A673 (cell line): Measurements from ENCODE around the gene TMEM14A. TPM values are rescaled to one million over a fixed set of nuclear protein-coding genes. Genes with fewer than 3 reads are reported as not detected.
A peak's percentile ranks its signal among the peaks of the same experiment; 100 is the strongest.
"Not testable (repeated sequence)": the region's sequence is repeated elsewhere in the genome, so short reads cannot be mapped to it uniquely, and the experiment has no call there.

Experiments used
- BruUV-seq: library from RNA; stranded (reverse); fragments of 400-500 nt; replicated peaks from 2 replicates; lab custom pipeline; 2021; lab: Mats Ljungman, UMichigan
- CTCF ChIA-PET: fragments of 300-600 bp; sonication (Branson Sonifier 250); formaldehyde crosslinking; loops from one replicate; lab custom pipeline; 2022; ENCODE audit warnings: antibody characterized with exemption; lab: Charles Lee
- POLR2A ChIA-PET: fragments of 300-600 bp; sonication (Branson Sonifier 250); formaldehyde crosslinking; loops from one replicate; lab custom pipeline; 2022; ENCODE audit warnings: antibody characterized with exemption; ENCODE audit not compliant: low non-redundant PET; lab: Charles Lee
- DNase-seq: peaks from one replicate; pipeline ENCODE4 v3.0.0-alpha.2; 2015; ENCODE audit warnings: low spot score
- H3K27ac ChIP-seq: fragments of 200-600 bp; sonication (generic); 2 replicates; pipeline ENCODE4 v1.5.1; 2016; ENCODE audit warnings: mixed run types, low read depth, mild to moderate bottlenecking, mixed read lengths, antibody characterized with exemption, low read length; ENCODE audit not compliant: poor library complexity, severe bottlenecking
- H3K27me3 ChIP-seq: fragments of 200-600 bp; sonication (generic); replicated peaks from 2 replicates; pipeline ENCODE4 v1.6.1; 2017; ENCODE audit warnings: mixed run types, low read depth, mild to moderate bottlenecking, mixed read lengths, antibody characterized with exemption, low read length; ENCODE audit not compliant: insufficient read depth, poor library complexity
- H3K36me3 ChIP-seq: fragments of 200-600 bp; sonication (generic); 2 replicates; pipeline ENCODE4 v1.6.1; 2016; ENCODE audit warnings: mixed run types, mild to moderate bottlenecking, mixed read lengths, antibody characterized with exemption, low read length; ENCODE audit not compliant: insufficient read depth, poor library complexity, severe bottlenecking
- H3K4me1 ChIP-seq: fragments of 200-600 bp; sonication (generic); 2 replicates; pipeline ENCODE4 v1.6.1; 2017; ENCODE audit warnings: mixed run types, mild to moderate bottlenecking, mixed read lengths, antibody characterized with exemption, low read length; ENCODE audit not compliant: insufficient read depth, poor library complexity, severe bottlenecking
- H3K4me3 ChIP-seq: fragments of 200-600 bp; sonication (generic); 2 replicates; pipeline ENCODE4 v1.5.1; 2016; ENCODE audit warnings: low read depth, mixed run types, mild to moderate bottlenecking, mixed read lengths, low read length; ENCODE audit not compliant: poor library complexity, severe bottlenecking
- H3K9me3 ChIP-seq: fragments of 200-600 bp; sonication (generic); 2 replicates; pipeline ENCODE4 v1.6.1; 2016; ENCODE audit warnings: mixed run types, low read depth, mild to moderate bottlenecking, mixed read lengths, antibody characterized with exemption, low read length; ENCODE audit not compliant: poor library complexity, severe bottlenecking
- EZH2 ChIP-seq: fragments of 200-600 bp; sonication (generic); IDR thresholded peaks from 2 replicates; pipeline ENCODE4 v1.6.1; 2017; ENCODE audit warnings: borderline replicate concordance, low read depth, mild to moderate bottlenecking, mixed read lengths, antibody characterized with exemption, low read length; ENCODE audit not compliant: poor library complexity, severe bottlenecking
- intact Hi-C: fragments of 100-400 bp; cut with micrococcal nuclease; formaldehyde crosslinking; loops from one replicate; pipeline ENCODE4 v1.10.0; 2022; ENCODE audit not compliant: unreplicated experiment
- total RNA-seq: library from RNA; stranded (reverse); gene quantifications from 2 replicates; pipeline ENCODE4 v1.2.3, GENCODE V29; 2021
- TF ChIP-seq, protein P1 (sequence below): fragments of 300-800, 200-600 bp; sonication (generic); conservative IDR thresholded peaks from 2 replicates; pipeline ENCODE4 v1.5.1; 2017; ENCODE audit warnings: low read depth, mild to moderate bottlenecking, antibody characterized with exemption, low read length, moderate library complexity, mixed read lengths

The TMEM14A gene
- total RNA-seq, 1 experiment from 2014 or later: 8.4 TPM

GRCh38 chr6:52672412-52673025 lies 1.6 kb downstream of the TMEM14A start:
- POLR2A ChIA-PET: no interaction called here
- Histone ChIP-seq H3K4me3 (no peak overlapping the region), H3K9me3 (no peaks in the 10 kb centered on the region), H3K27me3 (no peaks in the 10 kb centered on the region), H3K36me3 (no peaks in the 10 kb centered on the region), H3K27ac (no peak overlapping the region), H3K4me1 (peaks cover 5% of the 10 kb centered on the region)
- no peak for TF ChIP-seq EZH2
- TF ChIP-seq, protein P1, sequence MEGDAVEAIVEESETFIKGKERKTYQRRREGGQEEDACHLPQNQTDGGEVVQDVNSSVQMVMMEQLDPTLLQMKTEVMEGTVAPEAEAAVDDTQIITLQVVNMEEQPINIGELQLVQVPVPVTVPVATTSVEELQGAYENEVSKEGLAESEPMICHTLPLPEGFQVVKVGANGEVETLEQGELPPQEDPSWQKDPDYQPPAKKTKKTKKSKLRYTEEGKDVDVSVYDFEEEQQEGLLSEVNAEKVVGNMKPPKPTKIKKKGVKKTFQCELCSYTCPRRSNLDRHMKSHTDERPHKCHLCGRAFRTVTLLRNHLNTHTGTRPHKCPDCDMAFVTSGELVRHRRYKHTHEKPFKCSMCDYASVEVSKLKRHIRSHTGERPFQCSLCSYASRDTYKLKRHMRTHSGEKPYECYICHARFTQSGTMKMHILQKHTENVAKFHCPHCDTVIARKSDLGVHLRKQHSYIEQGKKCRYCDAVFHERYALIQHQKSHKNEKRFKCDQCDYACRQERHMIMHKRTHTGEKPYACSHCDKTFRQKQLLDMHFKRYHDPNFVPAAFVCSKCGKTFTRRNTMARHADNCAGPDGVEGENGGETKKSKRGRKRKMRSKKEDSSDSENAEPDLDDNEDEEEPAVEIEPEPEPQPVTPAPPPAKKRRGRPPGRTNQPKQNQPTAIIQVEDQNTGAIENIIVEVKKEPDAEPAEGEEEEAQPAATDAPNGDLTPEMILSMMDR: no peak
- BruUV-seq: no TSS peak
- no peak for DNase-seq
- intact Hi-C loops: no loop called here
- CTCF ChIA-PET: no interaction called here

- CTCF ChIA-PET: no interaction called here
- POLR2A ChIA-PET: no interaction called here
- intact Hi-C loops: no loop called here
- Histone ChIP-seq H3K27me3 (no peaks in the 10 kb centered on the region), H3K4me3 (no peak overlapping the region), H3K4me1 (peaks cover 5% of the 10 kb centered on the region), H3K36me3 (no peaks in the 10 kb centered on the region), H3K27ac (no peak overlapping the region), H3K9me3 (no peaks in the 10 kb centered on the region)
- BruUV-seq: no TSS peak
- DNase-seq: no peak
- TF ChIP-seq, protein P1: no peak
- TF ChIP-seq EZH2: no peak
These were observed 3.8 kb downstream of the TMEM14A start for GRCh38 chr6:52674666-52675065.

DNA sequence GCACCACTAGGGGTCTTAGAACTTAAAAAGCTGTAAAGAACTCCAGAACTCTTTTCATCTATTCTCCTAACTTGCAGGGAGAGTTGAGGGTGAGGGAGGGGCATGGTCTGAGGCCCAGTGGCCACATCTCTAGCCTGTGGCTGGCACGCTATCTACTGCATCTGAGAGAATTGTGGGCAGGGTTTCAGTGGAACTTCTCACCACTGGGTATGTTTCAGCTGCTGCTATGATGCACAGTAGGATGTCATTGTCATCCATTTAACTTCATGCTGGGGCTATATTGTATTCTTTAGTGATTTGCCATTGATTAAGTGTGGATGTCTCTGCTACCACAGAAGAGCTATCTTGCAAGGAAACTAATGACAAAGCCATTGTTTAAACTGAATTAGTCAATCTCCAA lies 4.5 kb downstream of the TMEM14A start:
- peaks cover 5% of the 10 kb centered on the region for H3K4me1 ChIP-seq
- DNase-seq: peak; percentile 12
- H3K27ac ChIP-seq: no peak overlapping the region
- no peak for TF ChIP-seq EZH2
- TF ChIP-seq, protein P1: 0 out of 2 replicates have a peak, but pooled peaks have one; percentile 2
- no TSS peak for BruUV-seq
- H3K36me3 ChIP-seq: no peaks in the 10 kb centered on the region
- ChIA-PET POLR2A (no interaction called here), CTCF (interaction anchor here (0.6 to 0.8 kb wide), 2 partner anchors 21 to 268 kb away, joined by 4 to 9 read pairs; no protein-coding TSS in a partner anchor)
- intact Hi-C loops: no loop called here
- no peaks in the 10 kb centered on the region for H3K9me3 ChIP-seq
- no peaks in the 10 kb centered on the region for H3K27me3 ChIP-seq
- H3K4me3 ChIP-seq: no peak overlapping the region

DNA sequence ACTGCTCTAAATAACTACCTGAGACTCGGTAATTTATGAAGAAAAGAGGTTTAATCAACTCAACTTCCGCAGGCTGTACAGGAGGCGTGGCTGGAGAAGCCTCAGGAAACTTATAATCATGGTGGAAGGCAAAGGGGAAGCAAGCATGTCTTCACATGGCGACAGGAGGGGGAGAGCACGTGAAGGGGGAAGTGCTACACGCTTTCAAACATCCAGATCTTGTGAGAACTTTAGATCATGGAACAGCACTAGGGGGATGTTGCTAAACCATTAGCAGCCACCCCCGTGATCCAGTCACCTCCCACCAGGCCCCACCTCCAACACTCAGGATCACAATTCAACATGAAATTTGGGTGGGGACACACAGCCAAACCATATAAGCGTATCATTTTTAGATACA lies 5.7 kb downstream of the TMEM14A start:
- H3K9me3 ChIP-seq, intact Hi-C loops, BruUV-seq, H3K36me3 ChIP-seq, DNase-seq, H3K4me3 ChIP-seq, CTCF ChIA-PET, H3K27ac ChIP-seq, POLR2A ChIA-PET, H3K27me3 ChIP-seq, H3K4me1 ChIP-seq: not testable (repeated sequence)
